NCI-H2081 treated with DMSO at 0.1 percent for 48 hours (cell line): ENCODE data around the gene PAQR6.

Source experiments
- DNase-seq: peaks from one replicate; lab custom pipeline; 2025; lab: John Stamatoyannopoulos, UW

The PAQR6 gene

GRCh38 chr1:156263288-156263655 lies 15.4 kb upstream of the PAQR6 start:
- DNase-seq = no peak

- no peak for DNase-seq
These were observed 14.8 kb upstream of the PAQR6 start for GRCh38 chr1:156262461-156263287.

GRCh38 chr1:156260896-156261295 lies 13.0 kb upstream of the PAQR6 start:
- DNase-seq = no peak

GRCh38 chr1:156259805-156260204 lies 11.9 kb upstream of the PAQR6 start:
- DNase-seq = no peak

GRCh38 chr1:156258859-156259258 lies 11.0 kb upstream of the PAQR6 start:
- no peak for DNase-seq

- no peak for DNase-seq
These were observed 9.9 kb upstream of the PAQR6 start for GRCh38 chr1:156257711-156258110.

- no peak for DNase-seq
These were observed 5.8 kb upstream of the PAQR6 start for GRCh38 chr1:156253634-156254033.

GRCh38 chr1:156251527-156251926 lies 3.7 kb upstream of the PAQR6 start:
- no peak for DNase-seq

- no peak for DNase-seq
These were observed 1.7 kb upstream of the PAQR6 start for GRCh38 chr1:156249593-156249992.

GRCh38 chr1:156248323-156248683 lies 447 bp upstream of the PAQR6 start:
- DNase-seq = no peak

- no peak for DNase-seq
These were observed 936 bp downstream of the PAQR6 start for GRCh38 chr1:156246781-156247459.

- DNase-seq = no peak
These were observed 1.5 kb downstream of the PAQR6 start for GRCh38 chr1:156246241-156246780.

- DNase-seq = peak; percentile 14
These were observed 2.2 kb downstream of the PAQR6 start for GRCh38 chr1:156245451-156246232.

GRCh38 chr1:156244712-156245111 lies 3.1 kb downstream of the PAQR6 start:
- DNase-seq = no peak

- DNase-seq = no peak
These were observed 3.7 kb downstream of the PAQR6 start for GRCh38 chr1:156244126-156244525.

GRCh38 chr1:156242738-156243137 lies 5.1 kb downstream of the PAQR6 start:
- DNase-seq = no peak

GRCh38 chr1:156241926-156242325 lies 5.9 kb downstream of the PAQR6 start, which contains the start of gene BGLAP:
Gene BGLAP (plus strand): TSS chr1:156242184. CDS start chr1:156242232, 48 bp downstream.
- no peak for DNase-seq

GRCh38 chr1:156241311-156241811 lies 6.5 kb downstream of the PAQR6 start:
- no peak for DNase-seq

GRCh38 chr1:156238248-156238647 lies 9.6 kb downstream of the PAQR6 start:
- DNase-seq = no peak

GRCh38 chr1:156236164-156236563 lies 11.7 kb downstream of the PAQR6 start:
- DNase-seq = no peak

- DNase-seq = no peak
These were observed 14.3 kb downstream of the PAQR6 start for GRCh38 chr1:156233426-156234127.
